ENCODE data around the gene ZNHIT2. TPM values are rescaled to one million over a fixed set of nuclear protein-coding genes. Genes with fewer than 3 reads are reported as not detected.

Gene ZNHIT2
- total and polyA plus RNA-seq, 2 of the 8 experiments (the other 6 are each of a cell fraction or from before 2014, with no cell fraction given) = 13.0 to 16.1 TPM

- TF ChIP-seq CHD7 (IDR thresholded peaks at IDR 0.05; ENCODE audit: insufficient replicate concordance, low read length) = no peak
- TF ChIP-seq MAFK (IDR thresholded peaks at IDR 0.05; ENCODE audit: low read depth, low read length) = no peak
- TF ChIP-seq YY1 (IDR thresholded peaks at IDR 0.05; ENCODE audit: low read depth, low read length) = peak; percentile 58; the same call in 1 of the 2 replicates
- no peak for TF ChIP-seq ZNF274 (IDR thresholded peaks at IDR 0.05; ENCODE audit: borderline replicate concordance, extremely low read depth, low read length)
- TF ChIP-seq CREB1 (IDR thresholded peaks at IDR 0.05) = peak; percentile 100
- peak; percentile 78 for TF ChIP-seq SP1 (IDR thresholded peaks at IDR 0.05; ENCODE audit: low read depth, low read length)
- TF ChIP-seq EGR1 (IDR thresholded peaks at IDR 0.05; ENCODE audit: borderline replicate concordance, low read depth, low read length) = no peak
- TF ChIP-seq JUN (IDR thresholded peaks at IDR 0.05; ENCODE audit: low read depth, low read length) = no peak
- no peak for TF ChIP-seq GTF2F1 (IDR thresholded peaks at IDR 0.05; ENCODE audit: borderline replicate concordance, low read depth, low read length)
- no peak for TF ChIP-seq TCF12 (IDR thresholded peaks at IDR 0.05; ENCODE audit: low read depth, low read length)
- 0 out of 4 replicates have a peak, but pooled peaks of 1 of the 2 experiments have one; percentile 0 for TF ChIP-seq RAD21 (IDR thresholded peaks at IDR 0.05 in 1 of 2, conservative IDR thresholded peaks at IDR 0.05 in 1 of 2; ENCODE audit: low read depth in 2 of 2, low read length in 2 of 2)
These were observed 33.5 kb downstream of the ZNHIT2 start, which contains the start of the genes CDCA5 and ZFPL1 (continued) for GRCh38 chr11:65083834-65084597.
